ENCODE data around the gene VAMP2. TPM values are rescaled to one million over a fixed set of nuclear protein-coding genes. Genes with fewer than 3 reads are reported as not detected.

VAMP2 gene
- total RNA-seq, 1 experiment from 2014 or later = 4.6 TPM

DNA sequence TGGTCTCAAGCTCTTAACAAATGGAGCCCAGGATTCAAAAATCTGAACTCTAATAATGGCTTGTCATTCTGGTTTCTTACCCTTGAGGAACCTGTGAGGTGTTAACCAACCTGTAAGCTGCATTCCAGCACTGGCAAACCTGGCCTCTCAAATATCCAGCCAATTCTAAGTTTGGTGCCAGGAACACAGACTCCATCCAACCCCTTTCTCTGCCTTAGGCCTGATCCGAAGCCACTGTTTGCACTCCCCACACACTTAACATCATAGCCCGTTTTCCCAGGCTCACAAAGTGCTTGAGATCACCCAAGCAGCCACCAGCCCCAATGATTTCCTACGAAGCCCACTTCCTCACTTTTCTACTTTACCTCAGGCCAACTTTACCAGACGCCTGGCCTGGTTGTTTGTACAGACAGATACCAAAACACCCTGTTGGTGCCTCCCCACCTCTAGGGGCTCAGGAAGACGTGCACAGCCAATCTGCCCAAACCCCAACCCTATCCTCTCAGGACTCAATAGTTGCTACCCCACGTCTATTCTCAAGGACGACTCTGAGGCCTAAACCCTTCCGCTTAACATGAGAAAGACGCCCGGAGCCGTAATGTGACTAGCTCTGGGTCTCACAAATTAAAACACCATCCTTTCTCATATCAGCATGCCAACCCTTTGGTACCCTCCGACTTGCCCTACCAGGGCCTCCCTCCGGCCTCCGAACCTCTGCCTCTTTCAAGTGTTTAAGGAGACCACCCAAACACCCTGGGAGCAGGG, 7.3 kb downstream of the VAMP2 start:
- peak; percentile 10 for DNase-seq (ENCODE audit: low read depth)

- DNase-seq (ENCODE audit: low read depth) = peak; percentile 18
Measured at GRCh38 chr17:8154608-8155155, 8.1 kb downstream of the VAMP2 start.

DNA sequence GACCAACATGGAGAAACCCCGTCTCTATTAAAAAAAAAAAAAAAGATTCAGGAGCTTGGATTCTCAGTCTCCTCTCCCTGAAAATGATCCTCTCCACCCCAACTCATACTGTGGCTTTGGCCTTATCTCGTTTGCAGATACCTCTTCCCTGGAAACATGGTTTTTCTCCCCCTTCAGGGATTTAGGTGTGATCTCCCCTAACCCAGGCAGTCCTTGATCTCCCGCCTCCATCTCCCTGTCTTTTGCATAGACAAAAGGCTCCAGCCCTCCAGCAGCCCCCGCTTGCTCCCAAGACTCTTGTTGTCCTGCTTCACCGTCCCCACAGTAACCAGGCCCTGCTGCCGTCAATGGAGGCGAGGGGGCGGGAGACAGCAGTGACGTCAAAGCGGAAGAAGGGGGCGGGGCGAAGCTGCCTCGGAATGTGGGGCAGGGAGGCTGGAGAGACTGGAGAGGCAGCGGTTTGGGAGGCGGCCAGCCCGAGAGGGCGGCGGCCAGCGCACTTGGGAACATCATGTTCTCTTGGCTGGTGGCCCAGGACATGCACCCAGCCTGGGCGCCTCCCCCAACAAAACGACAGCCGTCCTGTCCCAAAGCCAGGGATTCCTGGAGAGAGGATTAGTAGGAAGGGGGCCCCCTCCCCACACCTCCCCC, 8.7 kb downstream of the VAMP2 start:
- peak; percentile 99 for DNase-seq (ENCODE audit: low read depth)

- peak; percentile 97 for DNase-seq (ENCODE audit: low read depth)
Measured at GRCh38 chr17:8153525-8153956, 9.2 kb downstream of the VAMP2 start.

DNA sequence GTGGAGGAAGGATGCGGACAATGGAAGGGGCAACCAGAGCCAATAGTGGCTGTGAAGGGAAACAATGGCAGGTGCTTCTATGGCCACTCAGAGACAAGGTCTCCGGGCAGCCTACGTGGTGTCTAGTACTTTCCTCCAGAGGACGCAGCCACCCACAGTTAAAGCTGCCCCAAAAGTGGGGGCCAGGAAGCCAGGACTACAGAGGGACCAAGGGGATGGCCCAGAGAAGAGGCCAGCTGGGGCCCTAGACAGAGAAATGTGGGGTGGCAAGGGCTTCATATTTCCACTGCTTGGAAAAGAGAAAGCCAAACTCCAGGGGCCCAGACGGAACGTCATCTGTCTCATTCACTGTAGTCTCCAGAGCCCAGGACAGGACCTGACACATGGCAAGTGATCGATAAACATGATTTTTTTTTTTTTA, 9.7 kb downstream of the VAMP2 start:
- no peak for DNase-seq (ENCODE audit: low read depth)

GRCh38 chr17:8152112-8152775, 10.5 kb downstream of the VAMP2 start, which contains the start of gene PER1:
Gene PER1 (minus strand): TSS chr17:8152404. CDS start chr17:8150706, 1,698 bp downstream.
- DNase-seq (ENCODE audit: low read depth) = peak; percentile 95

DNA sequence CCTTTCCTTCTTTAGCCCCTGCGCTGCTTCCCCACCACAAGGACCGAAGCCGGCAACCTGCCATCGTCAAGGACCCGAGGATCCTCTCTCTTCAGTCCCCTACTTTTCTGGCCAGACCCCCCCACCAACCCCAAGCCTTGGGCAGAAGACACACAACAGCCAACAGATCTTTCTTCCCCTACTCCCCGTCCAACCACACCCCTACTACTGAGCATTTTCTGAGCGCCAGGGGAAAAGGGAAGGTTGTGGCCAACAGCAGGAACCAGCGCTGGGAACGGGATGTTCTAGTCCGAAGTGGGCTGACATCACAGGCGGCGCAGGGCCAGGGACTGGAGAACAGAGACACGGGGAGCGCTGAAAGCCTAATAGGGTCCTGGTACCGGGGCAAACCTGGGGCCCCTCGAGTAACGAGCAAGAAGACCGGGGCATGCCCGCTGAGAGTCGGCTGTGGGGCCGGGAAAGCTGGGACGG, 11.1 kb downstream of the VAMP2 start:
- peak; percentile 79 for DNase-seq (ENCODE audit: low read depth)

DNA sequence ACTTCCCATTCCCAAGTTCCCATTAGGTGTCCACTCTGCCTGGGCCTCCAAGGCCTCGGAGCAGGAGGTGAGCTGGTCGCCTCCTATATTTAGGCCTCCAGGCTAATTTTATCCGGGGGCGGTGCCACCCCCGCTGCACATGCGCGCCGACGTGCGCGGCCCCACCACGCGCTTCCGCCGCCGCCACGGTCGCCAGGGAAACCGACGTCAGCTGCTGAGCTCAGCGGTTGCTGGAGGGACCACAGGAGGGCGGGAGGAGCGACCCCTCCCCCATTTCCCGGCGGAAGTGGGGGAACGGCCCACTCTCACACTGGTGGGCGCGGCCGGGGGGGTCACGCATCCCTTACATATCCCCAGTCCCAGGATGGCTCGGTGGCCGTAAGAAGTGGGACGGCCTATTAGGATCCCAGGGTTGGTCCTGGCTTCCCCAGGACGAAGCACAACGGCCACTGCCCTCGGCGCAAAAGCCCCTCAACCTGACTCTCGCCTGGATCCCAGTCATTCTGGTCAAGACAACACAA, 11.6 kb downstream of the VAMP2 start:
- peak; percentile 89 for DNase-seq (ENCODE audit: low read depth)

- DNase-seq (ENCODE audit: low read depth) = peak; percentile 51
Measured at GRCh38 chr17:8150194-8151119, 12.3 kb downstream of the VAMP2 start.

GRCh38 chr17:8149419-8150193, 13.1 kb downstream of the VAMP2 start:
- DNase-seq (ENCODE audit: low read depth) = no peak

DNA sequence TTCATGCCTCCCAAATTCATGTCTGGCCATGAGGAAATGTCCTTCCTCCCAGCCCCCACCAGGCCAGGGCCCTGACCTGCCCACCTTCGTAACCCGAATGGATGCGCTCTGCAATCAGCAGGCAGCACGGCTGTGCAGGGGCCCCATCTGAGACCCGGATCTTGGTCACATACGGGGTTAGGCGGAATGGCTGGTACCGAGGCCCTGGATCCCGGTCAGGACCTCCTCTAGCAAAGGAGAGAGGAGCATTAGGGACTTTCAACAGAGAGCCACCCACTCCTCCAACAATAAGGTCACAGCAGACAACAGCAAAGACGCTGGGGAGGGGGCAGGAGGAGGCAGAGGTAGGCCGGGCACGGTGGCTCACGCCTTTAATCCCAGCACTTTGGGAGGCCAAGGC, 14.2 kb downstream of the VAMP2 start:
- DNase-seq (ENCODE audit: low read depth) = no peak

DNA sequence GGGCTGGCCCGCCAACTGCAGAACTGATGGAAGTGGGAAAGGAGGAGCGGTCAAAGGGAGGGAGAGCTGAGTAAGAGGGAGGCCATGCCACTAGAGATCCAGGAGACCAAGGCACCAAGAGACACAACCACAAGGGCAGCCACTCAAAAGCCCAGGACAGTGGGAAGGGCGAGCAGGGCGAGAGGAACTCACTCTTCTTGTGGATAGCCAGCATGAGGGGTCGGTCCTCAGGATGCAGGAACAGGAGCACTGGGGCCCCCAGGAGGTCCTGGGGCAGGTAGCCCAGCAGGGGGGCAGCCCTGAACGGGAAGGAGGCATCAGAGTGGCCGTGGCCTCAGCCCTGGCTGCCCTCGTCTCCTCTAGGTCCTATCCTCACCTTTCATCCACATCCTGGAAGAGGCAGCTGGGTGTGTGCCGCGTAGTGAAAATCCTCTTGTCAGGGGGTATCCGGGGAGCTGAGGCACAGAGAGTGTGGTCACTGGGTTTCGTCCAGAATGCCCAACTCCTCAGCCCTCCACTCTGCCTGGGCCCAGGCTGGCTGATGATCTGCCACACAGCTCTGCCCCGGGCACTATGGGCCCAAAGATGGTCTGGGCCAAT, 14.8 kb downstream of the VAMP2 start:
- DNase-seq (ENCODE audit: low read depth) = no peak

- DNase-seq (ENCODE audit: low read depth) = no peak
Measured at GRCh38 chr17:8147141-8147804, 15.5 kb downstream of the VAMP2 start.

DNA sequence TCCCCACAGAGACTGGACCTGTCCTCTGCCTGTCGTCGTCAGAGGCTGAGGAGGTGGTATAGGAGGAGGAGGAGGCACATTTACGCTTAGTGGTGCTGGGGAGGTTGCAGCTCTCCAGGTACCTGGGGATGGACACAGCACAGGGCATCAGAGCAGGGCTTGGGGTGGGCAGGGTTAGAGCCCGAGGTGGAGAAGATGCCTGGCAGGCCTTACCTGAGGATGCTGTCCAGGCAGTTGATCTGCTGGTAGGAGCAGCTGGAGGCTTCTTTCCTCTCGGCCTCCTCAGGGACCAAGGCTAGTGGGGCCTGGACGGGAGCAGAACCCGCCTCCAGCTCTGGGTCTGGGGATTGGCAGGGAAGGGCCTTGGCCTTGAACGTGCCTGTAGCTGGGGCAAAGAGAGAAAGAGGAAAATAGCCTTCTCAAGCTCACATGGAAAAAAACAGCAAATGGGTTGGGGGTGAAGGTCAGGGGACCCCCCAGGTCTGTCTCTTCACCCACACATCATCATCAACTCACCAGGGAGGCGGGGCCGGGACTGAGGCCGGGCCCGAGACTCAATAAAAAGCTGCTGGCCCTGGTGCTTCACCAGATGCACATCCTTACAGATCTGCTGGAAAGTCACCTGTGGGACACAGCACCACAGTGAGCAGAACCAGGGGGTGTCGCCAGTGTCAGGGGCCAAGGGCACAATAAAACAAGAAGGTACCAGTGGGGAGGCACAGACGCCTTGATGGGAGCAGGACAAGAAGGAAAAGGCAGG, 16.2 kb downstream of the VAMP2 start:
- DNase-seq (ENCODE audit: low read depth) = no peak

- no peak for DNase-seq (ENCODE audit: low read depth)
Measured at GRCh38 chr17:8145811-8146210, 16.9 kb downstream of the VAMP2 start.

GRCh38 chr17:8144401-8145231, 18.1 kb downstream of the VAMP2 start:
- DNase-seq (ENCODE audit: low read depth) = no peak
